Dermis microvascular lymphatic vessel endothelial cell (primary cell): Measurements from ENCODE around the gene CACNA2D4. TPM values are rescaled to one million over a fixed set of nuclear protein-coding genes. Genes with fewer than 3 reads are reported as not detected.

Experiments used
- DNase-seq, 2 donors: peaks; one replicate each; pipeline versions ENCODE4 v3.0.0 to v3.0.0-alpha.2; 2010; ENCODE audit warnings: low read depth in 2 of 2
- total RNA-seq: library from RNA; depleted of rRNA; stranded (reverse); fragments of >200 nt; gene quantifications from 2 replicates; pipeline ENCODE4 v1.2.1, GENCODE V29; 2014

Gene CACNA2D4
- total RNA-seq, 1 donor from 2014 or later = 0.26 TPM

- no peak for DNase-seq
Measured at GRCh38 chr12:1872448-1872847, 46.0 kb downstream of the CACNA2D4 start.

GRCh38 chr12:1872001-1872400 is 46.5 kb downstream of the CACNA2D4 start:
- no peak for DNase-seq

GRCh38 chr12:1870998-1871917 is 47.2 kb downstream of the CACNA2D4 start:
- no peak for DNase-seq

GRCh38 chr12:1870086-1870485 is 48.4 kb downstream of the CACNA2D4 start:
- DNase-seq = no peak

GRCh38 chr12:1869145-1869544 is 49.3 kb downstream of the CACNA2D4 start:
- DNase-seq = no peak

- no peak for DNase-seq
Measured at GRCh38 chr12:1865284-1865866, 53.1 kb downstream of the CACNA2D4 start.

- DNase-seq = no peak
Measured at GRCh38 chr12:1864867-1865266, 53.6 kb downstream of the CACNA2D4 start.

- DNase-seq = no peak
Measured at GRCh38 chr12:1864456-1864855, 54.0 kb downstream of the CACNA2D4 start.

GRCh38 chr12:1863823-1864222 is 54.6 kb downstream of the CACNA2D4 start:
- no peak for DNase-seq

GRCh38 chr12:1862973-1863372 is 55.5 kb downstream of the CACNA2D4 start:
- DNase-seq = no peak

- no peak for DNase-seq
Measured at GRCh38 chr12:1859643-1860042, 58.8 kb downstream of the CACNA2D4 start.

GRCh38 chr12:1858456-1858855 is 60.0 kb downstream of the CACNA2D4 start:
- DNase-seq = no peak

GRCh38 chr12:1857821-1858220 is 60.6 kb downstream of the CACNA2D4 start:
- no peak for DNase-seq

- DNase-seq = no peak
Measured at GRCh38 chr12:1857086-1857485, 61.4 kb downstream of the CACNA2D4 start.

- DNase-seq = no peak
Measured at GRCh38 chr12:1855241-1855640, 63.2 kb downstream of the CACNA2D4 start.

- DNase-seq = no peak
Measured at GRCh38 chr12:1853716-1854115, 64.7 kb downstream of the CACNA2D4 start.

GRCh38 chr12:1852076-1852475 is 66.4 kb downstream of the CACNA2D4 start:
- no peak for DNase-seq

GRCh38 chr12:1851151-1851701 is 67.2 kb downstream of the CACNA2D4 start:
- DNase-seq = peak; percentile 51 to 81

- DNase-seq = no peak
Measured at GRCh38 chr12:1848745-1849144, 69.7 kb downstream of the CACNA2D4 start.

GRCh38 chr12:1848146-1848545 is 70.3 kb downstream of the CACNA2D4 start:
- peak in 1 of 2 donors; percentile 5 for DNase-seq

GRCh38 chr12:1847411-1847810 is 71.0 kb downstream of the CACNA2D4 start:
- DNase-seq = no peak
